ENCODE results near the gene ZNF804A. TPM values are rescaled to one million over a fixed set of nuclear protein-coding genes. Genes with fewer than 3 reads are reported as not detected.

Gene ZNF804A
- total and polyA plus RNA-seq, 2 experiments from 2014 or later = 0.65 to 0.70 TPM

- Histone ChIP-seq H4K20me1 (ENCODE audit: insufficient read depth) (no peaks in the 10 kb centered on the region), H3K9me2 (ENCODE audit: insufficient read depth) (no peaks in the 10 kb centered on the region), H3K27ac (no peak overlapping the region), H3K79me2 (ENCODE audit: insufficient read depth) (no peaks in the 10 kb centered on the region), H3K4me1 (ENCODE audit: insufficient read depth) (0 out of 2 replicates have a peak, but pooled peaks cover 8% of the 10 kb centered on the region), H3K36me3 (ENCODE audit: low read depth) (no peaks in the 10 kb centered on the region), H3K27me3 (replicated peaks; ENCODE audit: insufficient read depth) (no peaks in the 10 kb centered on the region), H3K4me2 (ENCODE audit: unreplicated experiment) (no peak overlapping the region), H3F3A (ENCODE audit: insufficient read depth) (no peaks in the 10 kb centered on the region), H3K9ac (no peak overlapping the region), H3K4me3 (no peak overlapping the region), H3K9me3 (ENCODE audit: low read depth) (no peaks in the 10 kb centered on the region), H2AFZ (no peak overlapping the region)
- in situ Hi-C loops (cut with MboI) = no loop called here
- no peak for DNase-seq
- WGBS, 2 experiments (ENCODE audit: low coverage in 1 of 2, low lambda C conversion rate in 2 of 2, missing lambda C conversion rate in 2 of 2) = 53 to 54% methylated on average over 1 of the region's 1 CpG
- TF ChIP-seq EZH2phosphoT487 (IDR thresholded peaks at IDR 0.05; ENCODE audit: insufficient read depth, low read depth) (no peak), EZH2 (IDR thresholded peaks at IDR 0.05; ENCODE audit: insufficient read depth, poor library complexity, severe bottlenecking) (no peak)
Measured at GRCh38 chr2:184689638-184690037, 91.3 kb downstream of the ZNF804A start.

DNA sequence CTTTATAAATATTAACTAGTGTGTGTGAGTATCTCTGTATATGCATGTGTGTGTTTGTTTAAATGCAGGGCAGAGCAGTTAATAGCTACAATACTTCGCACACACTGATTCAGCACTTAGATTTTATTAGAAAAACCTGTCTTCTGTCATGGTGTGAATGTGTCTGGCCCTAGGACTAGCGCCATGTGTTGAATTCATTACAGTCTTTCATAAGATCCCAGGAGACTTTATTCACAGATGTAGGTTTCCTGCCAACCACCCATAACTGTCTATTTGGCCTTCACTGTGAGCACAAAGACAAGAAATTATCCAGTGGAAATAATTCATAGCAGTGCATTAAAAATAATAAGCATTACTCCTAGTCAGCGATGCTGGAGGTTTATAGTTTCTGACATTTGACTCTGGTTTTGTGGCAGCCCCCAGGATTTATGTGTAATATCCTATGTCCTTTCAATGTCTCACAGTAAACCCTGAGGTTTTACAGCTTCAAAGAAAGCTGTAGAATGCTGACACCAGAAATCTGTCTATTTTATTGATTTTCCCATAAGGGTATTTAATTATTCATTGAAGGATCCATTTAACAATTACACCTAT, 93.9 kb downstream of the ZNF804A start:
- Histone ChIP-seq H3K9me3 (ENCODE audit: low read depth) (no peaks in the 10 kb centered on the region), H3K27ac (no peak overlapping the region)

DNA sequence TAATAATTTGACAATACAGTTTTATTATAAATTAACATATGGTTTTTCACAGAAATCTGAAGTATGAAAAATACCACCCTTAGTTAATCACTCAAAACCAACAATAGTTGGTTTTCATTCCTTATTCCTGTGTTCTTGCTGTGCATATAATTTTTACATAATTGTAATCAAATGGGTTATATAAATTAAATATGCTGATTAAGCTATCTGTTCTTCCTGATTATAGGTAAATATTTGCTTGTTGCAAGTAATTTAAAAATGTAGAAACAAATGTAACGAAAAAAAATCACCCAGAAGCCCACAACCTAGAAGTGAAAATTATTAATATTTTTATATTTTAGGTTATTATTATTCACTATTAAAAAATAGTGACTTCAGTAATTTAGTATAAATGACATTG, 98.3 kb downstream of the ZNF804A start:
- Histone ChIP-seq H3K9me3 (ENCODE audit: low read depth) (no peaks in the 10 kb centered on the region), H4K20me1 (ENCODE audit: insufficient read depth) (no peaks in the 10 kb centered on the region), H2AFZ (no peak overlapping the region), H3K27ac (no peak overlapping the region), H3K9me2 (ENCODE audit: insufficient read depth) (no peaks in the 10 kb centered on the region), H3K36me3 (ENCODE audit: low read depth) (no peaks in the 10 kb centered on the region), H3K79me2 (ENCODE audit: insufficient read depth) (no peaks in the 10 kb centered on the region), H3K4me2 (ENCODE audit: unreplicated experiment) (no peak overlapping the region), H3K4me1 (ENCODE audit: insufficient read depth) (0 out of 2 replicates have a peak, but pooled peaks cover 8% of the 10 kb centered on the region), H3F3A (ENCODE audit: insufficient read depth) (no peaks in the 10 kb centered on the region), H3K9ac (no peak overlapping the region), H3K4me3 (no peak overlapping the region), H3K27me3 (replicated peaks; ENCODE audit: insufficient read depth) (no peaks in the 10 kb centered on the region)
- no peak for TF ChIP-seq EZH2phosphoT487 (IDR thresholded peaks at IDR 0.05; ENCODE audit: insufficient read depth, low read depth)
- no peak for TF ChIP-seq EZH2 (IDR thresholded peaks at IDR 0.05; ENCODE audit: insufficient read depth, poor library complexity, severe bottlenecking)
- DNase-seq = no peak
- 56 to 68% methylated on average over 1 of the region's 1 CpG for WGBS, 2 experiments (ENCODE audit: low coverage in 1 of 2, low lambda C conversion rate in 2 of 2, missing lambda C conversion rate in 2 of 2)
- in situ Hi-C loops (cut with MboI) = no loop called here

More for the DNA sequence above, 93.9 kb downstream of the ZNF804A start:
- Histone ChIP-seq H3F3A (ENCODE audit: insufficient read depth) (no peaks in the 10 kb centered on the region), H3K9ac (no peak overlapping the region), H4K20me1 (ENCODE audit: insufficient read depth) (no peaks in the 10 kb centered on the region), H3K36me3 (ENCODE audit: low read depth) (no peaks in the 10 kb centered on the region), H3K27me3 (replicated peaks; ENCODE audit: insufficient read depth) (no peaks in the 10 kb centered on the region), H3K4me1 (ENCODE audit: insufficient read depth) (0 out of 2 replicates have a peak, but pooled peaks cover 8% of the 10 kb centered on the region), H3K9me2 (ENCODE audit: insufficient read depth) (no peaks in the 10 kb centered on the region), H3K4me2 (ENCODE audit: unreplicated experiment) (no peak overlapping the region), H3K79me2 (ENCODE audit: insufficient read depth) (no peaks in the 10 kb centered on the region), H2AFZ (no peak overlapping the region), H3K4me3 (no peak overlapping the region)
- no peak for TF ChIP-seq EZH2phosphoT487 (IDR thresholded peaks at IDR 0.05; ENCODE audit: insufficient read depth, low read depth)
- no peak for TF ChIP-seq EZH2 (IDR thresholded peaks at IDR 0.05; ENCODE audit: insufficient read depth, poor library complexity, severe bottlenecking)
- in situ Hi-C loops (cut with MboI) = no loop called here
- 17 to 22% methylated on average over 3 of the region's 3 CpGs for WGBS, 2 experiments (ENCODE audit: low coverage in 1 of 2, low lambda C conversion rate in 2 of 2, missing lambda C conversion rate in 2 of 2)
- peak; percentile 54 for DNase-seq

DNA sequence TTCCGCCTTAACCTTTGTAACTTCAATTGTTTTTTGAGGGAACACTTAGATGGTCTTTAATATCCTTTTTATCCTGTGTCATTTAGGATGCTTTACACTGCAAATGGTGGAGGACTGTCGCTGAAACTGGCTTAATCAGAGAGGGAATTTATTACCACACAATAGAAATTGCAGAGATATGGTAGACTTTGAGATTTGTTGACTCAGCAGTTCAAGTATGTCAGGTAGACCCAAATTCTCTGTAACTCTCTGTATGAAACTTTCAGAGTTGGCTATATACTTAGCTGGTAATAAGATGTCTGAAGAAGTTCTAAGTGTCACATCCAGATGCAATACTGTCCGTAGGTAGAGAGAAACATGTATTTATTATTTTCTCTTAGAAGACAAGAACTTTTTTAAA, 100.1 kb downstream of the ZNF804A start:
- no peak for DNase-seq
- no peak overlapping the region for H3K9ac ChIP-seq
- H3K27ac ChIP-seq = no peak overlapping the region
- no peaks in the 10 kb centered on the region for H3F3A ChIP-seq (ENCODE audit: insufficient read depth)
- no peak overlapping the region for H2AFZ ChIP-seq
- no peaks in the 10 kb centered on the region for H4K20me1 ChIP-seq (ENCODE audit: insufficient read depth)
- no peaks in the 10 kb centered on the region for H3K36me3 ChIP-seq (ENCODE audit: low read depth)
- no peaks in the 10 kb centered on the region for H3K4me1 ChIP-seq (ENCODE audit: insufficient read depth)
- no peaks in the 10 kb centered on the region for H3K9me2 ChIP-seq (ENCODE audit: insufficient read depth)
- H3K4me2 ChIP-seq (ENCODE audit: unreplicated experiment) = no peak overlapping the region
- no peak for TF ChIP-seq EZH2phosphoT487 (IDR thresholded peaks at IDR 0.05; ENCODE audit: insufficient read depth, low read depth)
- no peak for TF ChIP-seq EZH2 (IDR thresholded peaks at IDR 0.05; ENCODE audit: insufficient read depth, poor library complexity, severe bottlenecking)
- no peaks in the 10 kb centered on the region for H3K27me3 ChIP-seq (replicated peaks; ENCODE audit: insufficient read depth)
- H3K79me2 ChIP-seq (ENCODE audit: insufficient read depth) = no peaks in the 10 kb centered on the region
- no peaks in the 10 kb centered on the region for H3K9me3 ChIP-seq (ENCODE audit: low read depth)
- in situ Hi-C loops (cut with MboI) = no loop called here
- 75 to 81% methylated on average over 3 of the region's 3 CpGs for WGBS, 2 experiments (ENCODE audit: low coverage in 1 of 2, low lambda C conversion rate in 2 of 2, missing lambda C conversion rate in 2 of 2)
- no peak overlapping the region for H3K4me3 ChIP-seq

Measured in GM23248 (cell line).